GM23338 (cell line): Measurements from ENCODE around the gene SETD4. TPM values are rescaled to one million over a fixed set of nuclear protein-coding genes. Genes with fewer than 3 reads are reported as not detected.

Source experiments
- ATAC-seq: fragments of 200-7000 bp; cut with Tn5 transposase; 3 replicates; pipeline ENCODE4 v1.9.1; 2020
- DNase-seq: peaks from one replicate; pipeline ENCODE4 v3.0.0-alpha.2; 2015; ENCODE audit warnings: low spot score
- H2AFZ ChIP-seq: fragments of 200-600 bp; sonication (generic); 2 replicates; pipeline ENCODE4 v1.8.0; 2016; ENCODE audit warnings: antibody characterized with exemption, mild to moderate bottlenecking, moderate library complexity
- H3F3A ChIP-seq: fragments of 200-600 bp; sonication (generic); replicated peaks from 2 replicates; pipeline ENCODE4 v1.8.0; 2017; ENCODE audit warnings: antibody characterized with exemption, mixed run types, low read depth
- H3K27ac ChIP-seq: fragments of 200-600 bp; sonication (generic); 2 replicates; pipeline ENCODE4 v1.6.1; 2016; ENCODE audit warnings: low read depth
- H3K27me3 ChIP-seq: fragments of 200-600 bp; sonication (generic); 2 replicates; pipeline ENCODE4 v1.8.0; 2016; ENCODE audit warnings: mild to moderate bottlenecking, mixed run types, moderate library complexity; ENCODE audit not compliant: insufficient read depth
- H3K36me3 ChIP-seq: fragments of 200-600 bp; sonication (generic); 2 replicates; pipeline ENCODE4 v1.8.0; 2016; ENCODE audit warnings: mild to moderate bottlenecking; ENCODE audit not compliant: insufficient read depth
- H3K4me1 ChIP-seq: fragments of 200-600 bp; sonication (generic); 2 replicates; pipeline ENCODE4 v1.8.0; 2016; ENCODE audit warnings: mild to moderate bottlenecking, moderate library complexity; ENCODE audit not compliant: insufficient read depth
- H3K4me2 ChIP-seq: fragments of 200-600 bp; sonication (generic); 2 replicates; pipeline ENCODE4 v1.7.1; 2017; ENCODE audit warnings: mixed run types
- H3K4me3 ChIP-seq: fragments of 200-600 bp; sonication (generic); 2 replicates; pipeline ENCODE4 v1.6.1; 2016; ENCODE audit warnings: mixed run types
- H3K79me2 ChIP-seq: fragments of 200-600 bp; sonication (generic); replicated peaks from 2 replicates; pipeline ENCODE4 v1.8.0; 2017; ENCODE audit warnings: mild to moderate bottlenecking; ENCODE audit not compliant: insufficient read depth
- H3K9me2 ChIP-seq: fragments of 200-600 bp; sonication (generic); 2 replicates; pipeline ENCODE4 v1.8.0; 2017; ENCODE audit not compliant: insufficient read depth
- H4K20me1 ChIP-seq: fragments of 200-600 bp; sonication (generic); replicated peaks from 2 replicates; pipeline ENCODE4 v1.8.0; 2017; ENCODE audit warnings: mild to moderate bottlenecking; ENCODE audit not compliant: insufficient read depth
- H3K27ac Mint-ChIP-seq: 2 replicates; pipeline ENCODE4 v1.8.0; 2020; ENCODE audit warnings: inconsistent platforms, mild to moderate bottlenecking, moderate library complexity, mixed read lengths
- H3K27me3 Mint-ChIP-seq: 3 replicates; pipeline ENCODE4 v1.8.0; 2022; ENCODE audit warnings: low read depth, mild to moderate bottlenecking, moderate library complexity, mixed read lengths, inconsistent platforms; ENCODE audit not compliant: insufficient read depth, poor library complexity
- H3K36me3 Mint-ChIP-seq: 3 replicates; pipeline ENCODE4 v1.8.0; 2021; ENCODE audit warnings: low read depth, mild to moderate bottlenecking, inconsistent platforms, moderate library complexity, mixed read lengths
- H3K4me1 Mint-ChIP-seq: 3 replicates; pipeline ENCODE4 v1.8.0; 2020; ENCODE audit warnings: mild to moderate bottlenecking, inconsistent platforms, mixed read lengths
- H3K4me3 Mint-ChIP-seq: 3 replicates; pipeline ENCODE4 v1.8.0; 2021; ENCODE audit warnings: moderate library complexity, mild to moderate bottlenecking, inconsistent platforms, mixed read lengths
- H3K9me3 Mint-ChIP-seq: 3 replicates; pipeline ENCODE4 v1.8.0; 2020; ENCODE audit warnings: moderate library complexity, mild to moderate bottlenecking, inconsistent platforms, mixed read lengths
- CREB1 ChIP-seq: fragments of 250-450 bp; sonication (Bioruptor Pico); IDR thresholded peaks from 2 replicates; pipeline ENCODE4 v1.5.0; 2020; ENCODE audit warnings: low read depth, mild to moderate bottlenecking, moderate library complexity
- ETS1 ChIP-seq: IDR thresholded peaks from 2 replicates; pipeline ENCODE4 v1.6.1; 2016; ENCODE audit warnings: antibody characterized with exemption
- EZH2 ChIP-seq: fragments of 200-600 bp; sonication (generic); IDR thresholded peaks from one replicate; pipeline ENCODE4 v1.8.0; 2017; ENCODE audit warnings: antibody characterized with exemption, mild to moderate bottlenecking, low read depth; ENCODE audit not compliant: unreplicated experiment
- EZH2phosphoT487 ChIP-seq: fragments of 200-600 bp; sonication (generic); IDR thresholded peaks from one replicate; pipeline ENCODE4 v1.8.1; 2018; ENCODE audit warnings: antibody characterized with exemption; ENCODE audit not compliant: unreplicated experiment
- JUNB ChIP-seq: IDR thresholded peaks from one replicate; pipeline ENCODE4 v1.6.1; 2016; ENCODE audit warnings: antibody characterized with exemption; ENCODE audit not compliant: unreplicated experiment
- NANOG ChIP-seq: IDR thresholded peaks from 2 replicates; pipeline ENCODE4 v1.6.1; 2016; ENCODE audit warnings: antibody characterized with exemption, borderline replicate concordance
- POLR2AphosphoS5 ChIP-seq: IDR thresholded peaks from 2 replicates; pipeline ENCODE4 v1.6.1; 2016; ENCODE audit warnings: antibody characterized with exemption, low read depth
- REST ChIP-seq: IDR thresholded peaks from one replicate; pipeline ENCODE4 v1.6.1; 2018; ENCODE audit warnings: antibody characterized with exemption; ENCODE audit not compliant: unreplicated experiment
- STAT1 ChIP-seq: IDR thresholded peaks from one replicate; pipeline ENCODE4 v1.6.1; 2016; ENCODE audit warnings: antibody characterized with exemption; ENCODE audit not compliant: unreplicated experiment
- ZNF114 ChIP-seq: fragments of 250-450 bp; sonication (Bioruptor Pico); IDR thresholded peaks from 2 replicates; pipeline ENCODE4 v1.5.0; 2020; ENCODE audit warnings: mild to moderate bottlenecking, moderate library complexity
- ZNF331 ChIP-seq: fragments of 250-450 bp; sonication (Bioruptor Pico); IDR thresholded peaks from 2 replicates; pipeline ENCODE4 v1.5.0; 2020; ENCODE audit warnings: low read depth, mild to moderate bottlenecking, moderate library complexity
- polyA plus RNA-seq: library from polyadenylated mRNA; unstranded; fragments of >200 nt; fragmentation: Nextera tagmentation; extraction: Ambion mirVana; gene quantifications from 2 replicates; pipeline ENCODE4 v1.2.1, GENCODE V29; 2016
- total RNA-seq: library from RNA; depleted of rRNA; stranded (reverse); fragments of >200 nt; shearing (Covaris generic); gene quantifications from 2 replicates; pipeline ENCODE4 v1.2.3, GENCODE V29; 2014
- TF ChIP-seq, protein P1 (sequence below): fragments of 250-450 bp; sonication (Bioruptor Pico); IDR thresholded peaks from 2 replicates; pipeline ENCODE4 v1.5.0; 2020; ENCODE audit warnings: mild to moderate bottlenecking, moderate library complexity

Gene SETD4
- total and polyA plus RNA-seq, 2 experiments from 2014 or later: 32.5 to 45.1 TPM

GRCh38 chr21:35989138-35989735, 71.1 kb downstream of the SETD4 start:
- H3K36me3 Mint-ChIP-seq: no peaks in the 10 kb centered on the region
- H4K20me1 ChIP-seq: no peaks in the 10 kb centered on the region
- H3K4me2 ChIP-seq: no peak overlapping the region
- H3K36me3 ChIP-seq: no peaks in the 10 kb centered on the region
- no peaks in the 10 kb centered on the region for H3K27me3 ChIP-seq
- DNase-seq (no peak), ATAC-seq (no peak)
- H3K79me2 ChIP-seq: no peaks in the 10 kb centered on the region
- H3K27me3 Mint-ChIP-seq: no peaks in the 10 kb centered on the region
- no peak for TF ChIP-seq NANOG
- no peak for TF ChIP-seq ZNF114 (CRISPR knock-in tag)
- TF ChIP-seq STAT1: no peak
- TF ChIP-seq REST: no peak
- no peak for TF ChIP-seq CREB1 (CRISPR knock-in tag)
- no peak for TF ChIP-seq ETS1
- no peak for TF ChIP-seq POLR2AphosphoS5
- no peak for TF ChIP-seq ZNF331 (CRISPR knock-in tag)
- TF ChIP-seq EZH2: no peak
- no peak for TF ChIP-seq JUNB
- TF ChIP-seq, protein P1, sequence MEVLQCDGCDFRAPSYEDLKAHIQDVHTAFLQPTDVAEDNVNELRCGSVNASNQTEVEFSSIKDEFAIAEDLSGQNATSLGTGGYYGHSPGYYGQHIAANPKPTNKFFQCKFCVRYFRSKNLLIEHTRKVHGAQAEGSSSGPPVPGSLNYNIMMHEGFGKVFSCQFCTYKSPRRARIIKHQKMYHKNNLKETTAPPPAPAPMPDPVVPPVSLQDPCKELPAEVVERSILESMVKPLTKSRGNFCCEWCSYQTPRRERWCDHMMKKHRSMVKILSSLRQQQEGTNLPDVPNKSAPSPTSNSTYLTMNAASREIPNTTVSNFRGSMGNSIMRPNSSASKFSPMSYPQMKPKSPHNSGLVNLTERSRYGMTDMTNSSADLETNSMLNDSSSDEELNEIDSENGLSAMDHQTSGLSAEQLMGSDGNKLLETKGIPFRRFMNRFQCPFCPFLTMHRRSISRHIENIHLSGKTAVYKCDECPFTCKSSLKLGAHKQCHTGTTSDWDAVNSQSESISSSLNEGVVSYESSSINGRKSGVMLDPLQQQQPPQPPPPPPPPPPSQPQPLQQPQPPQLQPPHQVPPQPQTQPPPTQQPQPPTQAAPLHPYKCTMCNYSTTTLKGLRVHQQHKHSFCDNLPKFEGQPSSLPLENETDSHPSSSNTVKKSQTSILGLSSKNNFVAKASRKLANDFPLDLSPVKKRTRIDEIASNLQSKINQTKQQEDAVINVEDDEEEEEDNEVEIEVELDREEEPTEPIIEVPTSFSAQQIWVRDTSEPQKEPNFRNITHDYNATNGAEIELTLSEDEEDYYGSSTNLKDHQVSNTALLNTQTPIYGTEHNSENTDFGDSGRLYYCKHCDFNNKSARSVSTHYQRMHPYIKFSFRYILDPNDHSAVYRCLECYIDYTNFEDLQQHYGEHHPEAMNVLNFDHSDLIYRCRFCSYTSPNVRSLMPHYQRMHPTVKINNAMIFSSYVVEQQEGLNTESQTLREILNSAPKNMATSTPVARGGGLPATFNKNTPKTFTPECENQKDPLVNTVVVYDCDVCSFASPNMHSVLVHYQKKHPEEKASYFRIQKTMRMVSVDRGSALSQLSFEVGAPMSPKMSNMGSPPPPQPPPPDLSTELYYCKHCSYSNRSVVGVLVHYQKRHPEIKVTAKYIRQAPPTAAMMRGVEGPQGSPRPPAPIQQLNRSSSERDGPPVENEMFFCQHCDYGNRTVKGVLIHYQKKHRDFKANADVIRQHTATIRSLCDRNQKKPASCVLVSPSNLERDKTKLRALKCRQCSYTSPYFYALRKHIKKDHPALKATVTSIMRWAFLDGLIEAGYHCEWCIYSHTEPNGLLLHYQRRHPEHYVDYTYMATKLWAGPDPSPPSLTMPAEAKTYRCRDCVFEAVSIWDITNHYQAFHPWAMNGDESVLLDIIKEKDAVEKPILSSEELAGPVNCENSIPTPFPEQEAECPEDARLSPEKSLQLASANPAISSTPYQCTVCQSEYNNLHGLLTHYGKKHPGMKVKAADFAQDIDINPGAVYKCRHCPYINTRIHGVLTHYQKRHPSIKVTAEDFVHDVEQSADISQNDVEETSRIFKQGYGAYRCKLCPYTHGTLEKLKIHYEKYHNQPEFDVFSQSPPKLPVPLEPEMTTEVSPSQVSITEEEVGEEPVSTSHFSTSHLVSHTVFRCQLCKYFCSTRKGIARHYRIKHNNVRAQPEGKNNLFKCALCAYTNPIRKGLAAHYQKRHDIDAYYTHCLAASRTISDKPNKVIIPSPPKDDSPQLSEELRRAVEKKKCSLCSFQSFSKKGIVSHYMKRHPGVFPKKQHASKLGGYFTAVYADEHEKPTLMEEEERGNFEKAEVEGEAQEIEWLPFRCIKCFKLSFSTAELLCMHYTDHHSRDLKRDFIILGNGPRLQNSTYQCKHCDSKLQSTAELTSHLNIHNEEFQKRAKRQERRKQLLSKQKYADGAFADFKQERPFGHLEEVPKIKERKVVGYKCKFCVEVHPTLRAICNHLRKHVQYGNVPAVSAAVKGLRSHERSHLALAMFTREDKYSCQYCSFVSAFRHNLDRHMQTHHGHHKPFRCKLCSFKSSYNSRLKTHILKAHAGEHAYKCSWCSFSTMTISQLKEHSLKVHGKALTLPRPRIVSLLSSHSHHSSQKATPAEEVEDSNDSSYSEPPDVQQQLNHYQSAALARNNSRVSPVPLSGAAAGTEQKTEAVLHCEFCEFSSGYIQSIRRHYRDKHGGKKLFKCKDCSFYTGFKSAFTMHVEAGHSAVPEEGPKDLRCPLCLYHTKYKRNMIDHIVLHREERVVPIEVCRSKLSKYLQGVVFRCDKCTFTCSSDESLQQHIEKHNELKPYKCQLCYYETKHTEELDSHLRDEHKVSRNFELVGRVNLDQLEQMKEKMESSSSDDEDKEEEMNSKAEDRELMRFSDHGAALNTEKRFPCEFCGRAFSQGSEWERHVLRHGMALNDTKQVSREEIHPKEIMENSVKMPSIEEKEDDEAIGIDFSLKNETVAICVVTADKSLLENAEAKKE (CRISPR knock-in tag): no peak
- TF ChIP-seq EZH2phosphoT487: no peak
- H3K27ac ChIP-seq: no peak overlapping the region
- no peak overlapping the region for H3K4me3 ChIP-seq
- no peaks in the 10 kb centered on the region for H3K4me1 ChIP-seq
- H3K9me2 ChIP-seq: no peaks in the 10 kb centered on the region
- no peaks in the 10 kb centered on the region for H3K4me1 Mint-ChIP-seq
- no peaks in the 10 kb centered on the region for H3K9me3 Mint-ChIP-seq
- H3F3A ChIP-seq: no peaks in the 10 kb centered on the region
- peak overlapping the region; percentile 69 for H2AFZ ChIP-seq
- H3K4me3 Mint-ChIP-seq: no peak overlapping the region
- no peak overlapping the region for H3K27ac Mint-ChIP-seq
